Activated T-helper 9 cell treated with anti-CD3 and anti-CD28 coated beads, Interleukin-2, amount 50 U/mL, for 16 hours (primary cell): ENCODE data around the gene DNHD1.
A peak's percentile ranks its signal among the peaks of the same experiment; 100 is the strongest.

Source experiments
- DNase-seq: peaks from one replicate; pipeline ENCODE4 v3.0.0-alpha.2; 2020; ENCODE audit warnings: low read depth

Gene DNHD1

GRCh38 chr11:6594142-6594768 lies 97.2 kb downstream of the DNHD1 start:
- DNase-seq: no peak

- no peak for DNase-seq
These were observed 99.3 kb downstream of the DNHD1 start for GRCh38 chr11:6596239-6596877.

DNA sequence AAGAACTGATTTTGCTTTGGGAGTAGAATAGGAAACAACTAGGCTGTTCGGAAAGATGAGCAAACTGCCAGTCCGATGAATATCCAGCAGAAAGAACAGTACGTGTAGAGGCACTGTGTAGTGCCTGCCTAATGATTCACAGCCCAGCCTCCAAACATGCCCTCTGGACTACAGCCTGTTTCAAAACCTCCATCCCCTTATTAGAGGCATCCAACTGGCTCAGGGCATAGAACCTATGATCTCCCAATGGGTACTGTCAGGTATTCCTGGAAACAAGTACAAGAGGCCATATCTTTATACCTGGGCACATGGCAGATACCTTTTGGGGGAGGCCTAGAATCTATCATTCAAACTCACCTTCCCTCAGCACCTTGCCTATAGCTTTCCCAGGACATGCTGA lies 101.5 kb downstream of the DNHD1 start:
- no peak for DNase-seq

DNA sequence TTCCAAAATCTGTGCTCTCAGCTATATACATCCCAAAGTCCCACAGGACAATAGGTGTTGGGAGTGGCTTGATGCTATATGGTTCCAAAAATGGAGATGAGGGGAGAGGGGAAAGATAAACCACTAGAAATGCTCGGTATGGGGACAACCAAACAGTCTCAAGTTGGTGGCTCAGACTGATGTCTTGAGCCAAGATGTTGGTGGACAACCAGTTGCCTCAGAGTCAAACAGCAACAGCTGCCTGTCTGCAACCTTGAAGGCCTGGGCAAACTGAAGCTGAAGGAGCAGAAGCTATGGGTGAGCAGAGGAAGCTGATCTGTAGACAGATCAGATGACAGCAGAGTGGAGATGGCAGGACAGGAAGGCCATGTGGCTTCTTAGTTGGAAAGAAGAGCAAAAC lies 102.4 kb downstream of the DNHD1 start:
- DNase-seq: no peak

DNA sequence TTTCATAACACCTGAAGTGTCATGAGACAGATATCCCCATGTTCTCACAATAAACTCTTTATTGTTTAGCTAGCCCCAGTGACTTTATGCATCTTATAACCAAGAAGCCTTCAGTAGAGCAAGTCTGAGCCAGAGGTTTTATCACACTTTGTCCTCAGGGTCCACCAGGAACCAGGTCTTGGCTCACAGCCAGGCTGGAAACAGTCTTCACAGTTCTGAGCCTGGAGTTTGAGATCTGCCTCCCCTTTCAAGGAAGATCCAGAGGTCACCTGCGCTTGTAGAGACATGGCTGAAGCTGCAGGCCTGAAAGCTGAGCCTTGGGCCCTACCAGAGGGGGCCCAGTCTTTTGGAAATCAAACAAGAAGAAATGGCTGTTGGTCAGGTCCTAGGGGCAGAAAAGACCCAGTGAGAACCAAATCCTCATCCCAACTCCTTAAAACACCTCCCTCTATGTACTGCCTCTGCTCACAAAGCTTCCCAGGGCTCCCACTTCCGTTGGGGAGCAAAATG lies 102.9 kb downstream of the DNHD1 start:
- no peak for DNase-seq

DNA sequence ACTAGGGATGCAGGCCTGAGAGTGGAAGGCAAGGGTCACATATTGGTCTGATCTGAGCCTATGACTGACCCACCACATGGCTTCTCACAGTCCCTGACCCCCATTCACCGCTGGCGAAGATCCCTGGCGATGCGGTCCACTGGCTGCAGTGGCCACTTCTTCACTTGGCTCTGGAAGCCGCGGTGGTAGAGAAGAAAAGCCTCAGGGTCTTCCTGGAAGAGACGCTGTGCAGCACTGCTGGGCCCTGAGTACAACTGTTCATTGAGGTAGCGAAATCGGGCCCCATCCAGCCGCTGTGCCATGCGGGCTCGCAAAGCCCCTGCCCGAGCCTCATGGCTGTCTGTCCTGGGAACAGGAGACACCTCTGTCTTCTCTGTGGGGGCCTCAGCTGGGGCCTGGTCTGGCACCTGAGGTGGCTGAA lies 104.0 kb downstream of the DNHD1 start:
- DNase-seq: no peak

GRCh38 chr11:6602096-6602940 lies 105.2 kb downstream of the DNHD1 start:
- DNase-seq: no peak

- peak; percentile 78 for DNase-seq
These were observed 106.4 kb downstream of the DNHD1 start, which contains the start of the genes ILK and RRP8 for GRCh38 chr11:6603287-6604080. Gene ILK, plus strand, starts transcription at chr11:6603774. Its CDS starts 498 bp downstream, at chr11:6604272. Gene RRP8, minus strand, starts transcription at chr11:6603616. Its CDS starts 114 bp downstream, at chr11:6603502.

DNA sequence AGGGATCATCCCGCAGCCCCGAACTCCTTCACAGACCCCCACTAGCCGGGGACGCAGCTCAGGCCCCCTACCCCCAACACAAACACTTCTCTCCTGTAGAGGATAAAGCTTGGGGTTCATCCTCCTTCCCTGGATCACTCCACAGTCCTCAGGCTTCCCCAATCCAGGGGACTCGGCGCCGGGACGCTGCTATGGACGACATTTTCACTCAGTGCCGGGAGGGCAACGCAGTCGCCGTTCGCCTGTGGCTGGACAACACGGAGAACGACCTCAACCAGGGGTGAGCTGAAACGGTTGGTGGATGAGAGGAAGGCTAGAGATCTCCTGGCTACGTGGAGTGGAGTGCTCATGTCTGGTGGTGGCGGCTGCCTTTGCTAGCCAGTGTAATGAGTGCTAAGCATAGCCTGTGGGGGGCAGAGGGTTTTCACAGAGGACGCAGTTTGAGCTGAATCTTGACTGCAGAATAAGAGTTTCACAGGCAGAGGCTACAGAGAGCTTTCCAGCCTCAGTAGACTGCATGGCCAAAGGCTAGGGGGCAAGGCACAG lies 107.1 kb downstream of the DNHD1 start:
- peak; percentile 22 for DNase-seq

GRCh38 chr11:6604790-6605189 lies 107.7 kb downstream of the DNHD1 start:
- no peak for DNase-seq

DNA sequence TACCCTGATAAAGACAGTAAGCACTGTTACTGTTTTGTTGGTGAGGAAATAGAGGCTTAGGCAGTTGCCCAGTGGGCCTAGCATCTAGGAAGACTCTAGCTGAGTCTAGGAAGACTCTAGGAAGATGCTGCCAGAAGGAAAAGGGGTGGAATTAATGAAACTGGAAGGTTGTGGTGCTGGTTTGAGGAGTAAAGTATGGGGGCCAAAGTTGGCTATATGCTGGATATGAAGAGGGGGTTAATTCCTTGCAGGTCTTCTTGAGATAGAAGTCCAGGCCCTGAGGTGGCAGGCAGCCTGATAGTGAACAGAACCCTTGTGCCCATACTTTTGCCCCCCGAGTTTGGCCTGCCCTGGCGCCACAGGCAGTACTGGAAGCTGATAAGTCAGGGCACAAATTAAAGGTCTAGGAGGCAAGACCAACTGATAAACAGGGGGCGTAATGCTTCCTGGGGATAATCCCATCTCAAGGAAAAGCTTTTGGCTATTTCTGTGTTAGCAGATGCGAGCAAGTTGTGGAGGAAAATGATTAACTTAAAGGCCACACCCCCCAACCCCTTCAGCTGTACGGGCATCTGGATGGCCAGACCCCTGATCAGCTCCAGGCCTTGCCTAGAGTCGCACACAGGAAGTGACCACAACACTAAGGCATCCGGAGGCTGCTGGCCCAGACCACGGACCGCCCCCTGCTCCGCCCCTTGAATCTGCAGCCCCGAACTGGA lies 109.5 kb downstream of the DNHD1 start:
- peak; percentile 23 for DNase-seq

DNA sequence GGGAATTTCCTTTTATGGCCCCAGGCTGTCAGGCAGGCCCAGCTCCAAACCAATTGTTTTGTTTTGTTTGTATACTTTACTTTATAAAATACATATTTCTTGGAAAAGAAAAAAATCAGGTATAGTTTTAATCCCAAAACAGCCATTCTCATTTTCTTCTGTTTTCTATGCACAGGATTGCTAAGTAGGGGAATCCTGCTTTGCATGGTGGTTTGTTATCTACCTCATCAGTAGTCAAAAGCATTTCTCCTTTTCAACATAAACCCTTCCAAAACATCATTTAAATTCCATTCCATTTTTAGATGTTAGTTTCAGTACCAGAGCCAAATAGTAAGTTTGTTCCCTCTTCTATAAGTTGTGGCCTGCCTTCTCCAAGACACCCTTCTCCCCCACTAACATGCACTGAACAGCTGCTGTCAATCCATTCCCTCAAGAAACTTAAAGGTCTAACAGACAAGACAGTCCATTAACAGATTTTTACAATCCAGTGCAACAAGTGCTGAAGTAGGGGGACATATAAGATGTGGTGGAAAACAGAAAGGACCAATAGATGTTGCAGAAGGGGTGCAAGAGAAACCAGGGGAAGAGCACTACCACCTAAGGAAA lies 110.2 kb downstream of the DNHD1 start:
- DNase-seq: no peak

DNA sequence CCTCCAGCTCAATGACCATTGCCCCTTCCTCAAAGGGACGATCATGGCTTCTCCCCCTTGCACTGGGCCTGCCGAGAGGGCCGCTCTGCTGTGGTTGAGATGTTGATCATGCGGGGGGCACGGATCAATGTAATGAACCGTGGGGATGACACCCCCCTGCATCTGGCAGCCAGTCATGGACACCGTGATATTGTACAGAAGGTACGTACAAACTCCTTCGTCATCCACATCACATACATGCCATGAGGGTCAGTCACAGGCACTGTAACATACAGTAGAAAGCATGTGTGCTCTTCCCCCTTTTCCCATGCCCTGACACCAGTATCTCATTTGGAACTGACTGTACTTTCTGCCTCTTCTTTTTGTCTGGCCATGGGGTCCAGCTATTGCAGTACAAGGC lies 110.9 kb downstream of the DNHD1 start:
- no peak for DNase-seq

DNA sequence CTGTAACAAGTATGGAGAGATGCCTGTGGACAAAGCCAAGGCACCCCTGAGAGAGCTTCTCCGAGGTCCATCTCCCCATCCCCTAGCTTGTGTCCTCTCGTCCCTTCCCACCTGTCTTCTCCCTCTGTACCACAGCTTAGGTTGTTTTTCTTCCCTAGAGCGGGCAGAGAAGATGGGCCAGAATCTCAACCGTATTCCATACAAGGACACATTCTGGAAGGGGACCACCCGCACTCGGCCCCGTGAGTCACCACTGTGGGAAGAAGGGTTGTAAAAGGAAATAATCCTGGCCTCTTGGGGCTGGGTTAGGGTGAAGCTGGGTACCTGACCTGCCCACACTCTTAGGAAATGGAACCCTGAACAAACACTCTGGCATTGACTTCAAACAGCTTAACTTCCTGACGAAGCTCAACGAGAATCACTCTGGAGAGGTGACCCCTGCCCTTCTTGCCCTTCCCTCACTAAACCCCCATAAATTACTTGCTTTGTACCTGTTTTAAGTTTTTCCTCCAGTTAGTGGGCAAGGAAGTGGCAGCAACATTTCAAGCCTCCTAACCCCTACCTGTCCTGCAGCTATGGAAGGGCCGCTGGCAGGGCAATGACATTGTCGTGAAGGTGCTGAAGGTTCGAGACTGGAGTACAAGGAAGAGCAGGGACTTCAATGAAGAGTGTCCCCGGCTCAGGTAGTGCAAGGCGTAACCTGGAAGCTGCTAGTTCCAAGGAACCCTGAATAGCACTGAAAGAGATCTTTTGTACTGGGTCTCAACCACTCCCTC lies 111.8 kb downstream of the DNHD1 start:
- DNase-seq: no peak

DNA sequence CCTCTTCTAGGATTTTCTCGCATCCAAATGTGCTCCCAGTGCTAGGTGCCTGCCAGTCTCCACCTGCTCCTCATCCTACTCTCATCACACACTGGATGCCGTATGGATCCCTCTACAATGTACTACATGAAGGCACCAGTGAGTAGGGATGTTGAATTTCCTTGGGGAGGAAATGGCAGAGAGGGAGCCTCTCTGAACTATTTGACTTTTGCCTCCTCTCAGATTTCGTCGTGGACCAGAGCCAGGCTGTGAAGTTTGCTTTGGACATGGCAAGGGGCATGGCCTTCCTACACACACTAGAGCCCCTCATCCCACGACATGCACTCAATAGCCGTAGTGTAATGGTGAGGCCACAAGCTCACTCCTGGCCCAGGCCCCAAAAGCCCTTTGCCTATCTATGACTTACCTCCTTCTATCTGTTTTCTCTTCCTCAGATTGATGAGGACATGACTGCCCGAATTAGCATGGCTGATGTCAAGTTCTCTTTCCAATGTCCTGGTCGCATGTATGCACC lies 112.5 kb downstream of the DNHD1 start:
- no peak for DNase-seq

GRCh38 chr11:6610591-6610990 lies 113.5 kb downstream of the DNHD1 start:
- no peak for DNase-seq

DNA sequence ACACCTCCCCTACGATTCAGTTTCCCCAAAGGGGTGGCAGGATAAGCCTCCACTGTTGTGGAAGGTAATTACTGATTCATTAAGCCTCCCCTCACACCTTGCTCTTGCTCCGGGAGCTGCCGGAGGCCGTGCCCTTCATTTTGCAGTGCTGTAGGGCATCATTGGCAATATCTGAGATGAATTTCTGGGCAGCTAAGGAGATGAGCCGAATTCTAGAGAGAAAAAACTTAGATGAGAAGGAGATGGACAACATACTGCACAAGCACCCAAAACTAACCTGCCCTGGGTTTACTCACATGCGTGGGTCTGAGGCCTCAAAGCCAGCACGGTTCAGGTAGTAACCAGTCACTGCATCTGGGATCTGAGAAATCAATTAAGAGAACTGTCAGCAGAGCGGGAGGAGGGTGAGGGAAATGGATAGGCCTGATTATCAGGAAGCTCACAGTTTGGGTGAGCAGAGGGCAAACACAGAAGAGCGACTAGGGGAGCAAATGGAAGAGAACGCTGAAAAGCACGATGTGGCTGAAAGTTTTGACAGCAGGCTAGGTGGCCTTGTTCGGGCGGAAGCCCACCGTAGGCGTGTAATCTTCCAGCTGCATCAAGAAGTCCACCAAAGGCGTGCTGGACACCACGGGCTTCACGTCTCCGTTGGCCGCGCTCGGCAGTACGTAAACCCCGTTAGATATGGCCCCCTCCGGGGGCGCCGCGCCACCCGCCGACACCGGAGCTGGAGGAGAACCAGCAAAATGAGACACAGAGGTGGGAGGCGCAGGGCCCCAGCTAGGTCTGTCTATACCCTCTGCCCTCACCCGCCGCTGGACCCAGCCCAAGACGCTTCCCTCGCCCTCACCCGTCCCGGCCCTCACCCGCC lies 114.2 kb downstream of the DNHD1 start:
- DNase-seq: peak; percentile 20

- no peak for DNase-seq
These were observed 114.8 kb downstream of the DNHD1 start for GRCh38 chr11:6611963-6612212.
